ENCODE data around the gene SH3D21.

- TF ChIP-seq POLR2A (IDR thresholded peaks at IDR 0.05) (no peak), CTCF (IDR thresholded peaks at IDR 0.05) (no peak)
These were observed 60.0 kb downstream of the SH3D21 start for GRCh38 chr1:36366091-36366661.

All from thyroid gland (tissue), 4 donors.